Muscle of arm (tissue), 12 donors: ENCODE results near the gene ALDH3A1. TPM values are rescaled to one million over a fixed set of nuclear protein-coding genes. Genes with fewer than 3 reads are reported as not detected.

Experiments
- DNase-seq: peaks from one replicate; pipeline ENCODE4 v3.0.0-alpha.2; 2013
- polyA plus RNA-seq, 12 donors: library from polyadenylated mRNA; unstranded; fragments of 120-200 nt; gene quantifications; one replicate each; pipeline ENCODE4 v1.2.1, GENCODE V29; 2013; ENCODE audit not compliant: insufficient read length in 12 of 12

ALDH3A1 gene
- polyA plus RNA-seq, 12 donors = 0.08 to 0.38 (median 0.18) TPM; not detected in 5

GRCh38 chr17:19719355-19720209 is 28.5 kb downstream of the ALDH3A1 start:
- no peak for DNase-seq

- no peak for DNase-seq
Observed at GRCh38 chr17:19718613-19719354, 29.3 kb downstream of the ALDH3A1 start.

DNA sequence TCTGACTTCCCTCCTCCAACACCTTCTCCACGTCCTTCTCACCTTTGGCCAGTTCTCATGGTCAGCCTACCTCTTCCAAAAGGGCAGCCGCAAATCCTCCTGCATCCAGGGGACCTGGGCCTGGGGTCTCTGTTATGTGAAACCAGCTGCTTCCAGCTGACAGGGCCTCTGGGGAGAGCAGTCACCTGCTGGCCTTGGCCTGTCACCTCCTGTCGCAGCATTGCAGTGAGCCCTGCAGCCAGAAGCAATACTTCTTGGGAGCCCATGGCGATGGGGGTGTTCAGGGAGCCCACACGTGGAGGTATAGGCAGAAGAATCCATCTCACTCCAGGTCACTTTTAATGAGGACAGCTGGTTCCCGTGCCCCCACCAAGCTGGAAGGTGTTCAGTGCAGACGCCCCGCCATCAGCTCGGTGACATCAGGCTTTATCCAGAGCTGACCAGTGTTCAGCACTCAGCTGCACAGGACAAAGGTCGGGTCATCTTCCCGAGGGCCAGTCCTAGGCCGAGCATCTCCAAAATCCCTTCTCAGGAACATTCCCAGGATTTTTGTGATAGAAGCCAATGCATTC is 30.0 kb downstream of the ALDH3A1 start:
- no peak for DNase-seq

- DNase-seq = no peak
Observed at GRCh38 chr17:19717411-19717908, 30.6 kb downstream of the ALDH3A1 start.

- DNase-seq = no peak
Observed at GRCh38 chr17:19717031-19717360, 31.1 kb downstream of the ALDH3A1 start.

GRCh38 chr17:19716108-19717030 is 31.7 kb downstream of the ALDH3A1 start, which contains the start of gene SLC47A2:
TSS of gene SLC47A2 (minus strand) at chr17:19716584. CDS start at chr17:19716555, 29 bp downstream.
- DNase-seq = no peak

DNA sequence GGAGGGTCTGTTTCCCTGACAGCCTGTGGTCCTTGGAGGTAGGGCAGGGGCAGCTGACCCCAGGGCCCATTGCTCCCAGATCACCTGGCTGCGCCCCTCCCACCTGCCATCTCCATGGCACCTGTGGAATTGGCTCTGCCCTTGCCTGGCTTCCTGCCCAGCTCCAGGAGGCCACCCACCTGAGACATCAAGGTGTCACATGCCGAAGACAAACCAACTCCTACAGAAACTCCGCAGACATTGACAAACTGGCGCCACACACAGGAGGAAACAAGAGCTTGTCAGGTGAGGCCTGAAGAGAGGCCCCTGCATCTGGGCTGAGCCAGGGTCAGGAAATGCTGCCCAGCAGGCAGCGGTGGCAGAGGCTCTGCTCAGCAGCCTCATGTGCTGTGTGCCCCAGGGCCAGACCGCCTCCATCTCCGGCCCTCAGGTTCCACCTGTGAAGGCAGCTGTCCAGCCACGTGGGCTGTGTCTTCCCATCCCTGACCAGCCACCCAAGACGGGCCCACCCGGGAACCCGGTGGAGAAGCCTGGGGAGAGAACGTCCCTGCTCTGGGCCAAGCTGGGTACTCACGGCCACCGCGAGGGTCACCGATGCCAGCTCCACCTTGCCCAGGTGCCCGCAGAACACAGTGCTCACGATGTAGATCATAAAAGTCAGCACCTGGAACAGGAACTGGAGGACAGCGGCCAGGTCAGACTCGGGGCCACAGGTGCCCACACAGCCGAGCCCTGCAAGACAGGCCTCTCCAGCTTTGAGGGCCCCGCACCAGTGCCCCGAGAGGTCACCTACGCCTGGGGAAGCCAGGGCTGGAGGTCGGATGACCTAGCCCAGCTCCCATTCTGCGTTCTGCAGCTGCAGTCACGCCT is 33.3 kb downstream of the ALDH3A1 start:
- DNase-seq = no peak

DNA sequence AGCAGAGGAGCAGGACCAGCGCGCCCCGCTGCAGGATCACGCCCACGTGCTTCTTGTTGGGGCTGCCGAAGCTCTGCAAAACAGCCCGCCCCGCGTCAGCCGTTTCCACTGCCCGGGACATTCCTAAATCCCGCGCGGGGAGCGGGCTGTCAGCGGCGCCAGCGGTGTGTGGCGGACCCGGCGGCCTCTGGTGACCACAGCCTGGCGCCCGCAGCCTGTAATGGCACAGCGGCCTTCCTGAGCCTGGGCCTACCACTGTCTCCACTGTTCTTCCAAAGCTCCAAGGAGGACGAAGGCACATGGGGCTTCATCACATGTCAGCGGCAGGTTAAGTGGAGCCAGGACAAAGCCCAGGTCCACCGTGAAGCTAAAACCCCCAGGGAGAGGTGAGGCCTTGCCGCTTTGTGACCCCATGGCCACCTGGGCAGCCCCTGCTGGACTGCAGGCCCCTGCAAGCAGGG is 34.2 kb downstream of the ALDH3A1 start:
- DNase-seq = no peak

- no peak for DNase-seq
Observed at GRCh38 chr17:19713462-19713861, 34.6 kb downstream of the ALDH3A1 start.

DNA sequence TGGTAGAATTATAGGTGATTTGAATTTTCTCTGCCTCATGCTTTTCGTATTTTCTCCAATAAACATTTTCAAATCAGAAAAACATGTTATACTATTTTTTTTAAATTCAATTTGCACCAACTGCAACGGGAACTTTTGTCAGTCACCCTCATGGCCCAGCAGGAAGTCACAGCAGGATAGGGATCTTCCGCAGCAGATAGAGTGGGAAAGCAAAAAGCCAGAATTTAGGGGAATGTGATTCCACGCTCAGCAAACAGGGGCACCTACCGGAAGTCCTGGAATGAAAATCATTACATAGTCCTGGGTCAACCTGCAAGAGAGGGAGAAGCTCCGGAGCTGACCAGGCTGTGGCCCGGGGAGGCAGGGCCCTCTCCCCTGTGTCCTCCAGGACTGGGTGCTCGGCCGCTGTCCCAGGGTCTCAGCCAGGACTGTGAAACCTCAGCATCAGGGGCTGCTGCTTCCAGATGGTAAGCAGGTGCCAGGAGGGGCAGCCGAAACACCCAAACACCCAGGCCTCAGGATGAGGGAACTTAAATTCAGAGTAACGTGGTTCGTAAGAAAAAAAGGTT is 35.6 kb downstream of the ALDH3A1 start:
- DNase-seq = no peak

GRCh38 chr17:19709841-19710240 is 38.3 kb downstream of the ALDH3A1 start:
- DNase-seq = no peak

DNA sequence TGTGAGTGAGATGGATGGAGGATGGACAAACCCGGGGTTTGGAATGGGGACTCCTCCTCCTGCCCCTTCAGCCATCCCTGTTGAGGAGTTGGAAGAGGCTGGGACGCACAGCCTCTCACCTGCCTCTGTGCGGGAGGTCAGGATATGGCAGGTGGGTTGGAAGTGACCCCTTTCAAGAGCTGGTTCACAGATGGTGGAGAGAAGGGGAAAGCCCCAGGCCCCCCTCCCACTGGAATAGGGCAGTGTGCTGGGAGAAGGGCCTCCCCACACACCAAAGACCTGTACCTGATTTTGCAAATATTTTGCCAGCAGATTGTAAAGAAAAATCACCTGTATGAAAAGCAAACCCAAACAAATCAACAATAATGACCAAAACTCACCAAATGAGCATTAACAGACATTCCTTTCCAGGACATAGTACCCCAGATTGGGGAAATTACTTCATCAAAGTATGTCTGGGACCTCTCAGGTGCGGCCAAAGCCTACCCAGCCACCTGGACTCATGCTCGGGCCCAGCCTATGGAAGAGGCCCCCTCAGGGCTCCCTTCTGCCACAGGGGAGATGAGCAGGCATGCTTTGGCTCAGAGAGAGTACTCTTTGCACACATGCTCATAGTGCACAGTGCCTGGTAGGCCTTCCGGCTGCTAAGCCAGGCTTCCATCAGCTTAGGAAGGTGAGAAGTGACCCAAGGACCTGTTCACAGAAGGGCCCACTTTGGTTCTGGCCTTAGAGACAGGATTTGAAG is 39.5 kb downstream of the ALDH3A1 start:
- DNase-seq = no peak

DNA sequence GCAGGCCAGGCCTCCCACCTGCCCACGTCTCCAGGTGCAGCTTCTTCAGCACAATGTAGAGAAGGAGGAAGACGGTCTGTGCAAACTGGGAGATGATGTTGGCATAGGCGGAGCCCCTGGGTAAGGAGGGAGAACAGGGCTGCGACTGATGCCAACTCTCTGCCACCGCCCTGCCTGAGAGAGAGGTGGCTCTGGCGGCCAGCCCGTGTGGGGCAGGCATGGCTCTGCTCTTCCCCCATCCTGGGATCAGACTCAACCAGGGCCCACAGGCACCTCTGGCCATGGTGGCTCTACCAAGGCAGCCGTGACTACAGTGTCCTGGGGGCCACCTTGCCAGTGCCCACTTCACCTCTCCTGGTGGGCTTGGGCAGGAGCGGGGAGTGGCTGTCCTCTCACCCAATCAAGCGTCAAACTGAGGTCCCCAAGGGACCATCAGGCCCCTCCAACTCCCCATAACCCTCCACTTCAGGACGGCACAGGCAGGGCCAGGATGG is 40.3 kb downstream of the ALDH3A1 start:
- no peak for DNase-seq

- no peak for DNase-seq
Observed at GRCh38 chr17:19706791-19707727, 41.0 kb downstream of the ALDH3A1 start.

GRCh38 chr17:19705771-19706770 is 42.0 kb downstream of the ALDH3A1 start:
- DNase-seq = no peak

DNA sequence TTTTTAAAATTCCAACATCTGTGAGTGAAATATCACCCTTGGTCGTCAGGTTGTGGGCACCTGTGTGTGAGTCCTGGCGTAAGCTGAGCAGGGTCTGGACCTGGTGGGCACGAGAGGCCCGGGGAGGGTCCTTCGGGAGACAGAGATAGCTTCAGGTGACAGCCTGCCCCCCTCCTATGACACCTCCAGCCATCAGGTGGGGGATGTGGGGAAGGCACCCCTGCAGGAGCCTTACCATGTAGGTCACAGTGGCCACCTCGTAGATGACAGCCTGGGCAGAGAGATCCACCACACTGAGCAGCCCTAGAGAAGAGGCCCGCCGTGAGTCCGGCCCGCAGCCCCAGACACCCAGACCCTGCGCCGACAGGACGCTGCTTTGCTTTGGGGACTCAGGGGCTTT is 42.9 kb downstream of the ALDH3A1 start:
- DNase-seq = no peak
